ENCODE results near the gene NECTIN1.

NECTIN1 gene

DNA sequence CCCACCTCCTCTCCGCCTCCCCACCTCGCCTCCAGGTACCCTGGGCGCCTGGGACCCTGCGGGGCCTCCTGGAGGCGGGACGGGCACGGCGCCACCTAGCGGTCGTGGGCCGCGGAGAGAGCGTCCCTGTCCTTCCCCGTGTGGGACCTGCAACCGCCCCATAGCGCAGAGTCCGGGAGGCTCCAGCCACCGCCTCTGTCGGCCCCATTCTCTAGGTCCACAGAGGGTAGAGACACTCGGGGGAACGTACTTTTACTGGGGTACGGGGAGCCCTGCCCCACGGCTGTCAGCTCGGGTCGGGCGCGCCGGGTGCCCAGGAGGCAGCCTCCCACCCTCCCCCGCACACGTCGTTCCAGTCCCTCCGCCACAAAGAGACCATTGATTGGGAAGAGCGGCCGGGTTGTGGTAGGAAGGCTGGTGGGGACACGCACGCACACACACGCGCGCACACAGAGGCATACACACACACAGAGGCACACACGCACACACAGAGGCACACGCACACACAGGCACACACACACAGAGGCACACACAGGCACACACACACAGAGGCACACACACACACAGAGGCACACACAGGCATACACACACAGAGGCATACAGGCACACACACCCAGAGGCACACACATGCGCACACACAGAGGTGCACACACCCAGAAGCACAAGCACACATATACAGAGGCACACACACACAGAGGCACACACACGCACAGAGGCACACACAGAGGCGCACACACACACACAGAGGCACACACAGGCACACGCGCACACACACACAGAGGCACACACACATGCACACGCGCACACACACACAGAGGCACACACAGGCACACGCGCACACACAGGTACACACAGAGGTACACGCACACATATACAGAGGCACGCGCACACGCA lies 12.6 kb upstream of the NECTIN1 start:
- no peak overlapping the region for H3K4me3 ChIP-seq (ENCODE audit: control insufficient read depth, low read depth, low read length)
- no peak for DNase-seq (ENCODE audit: low read depth)
- TF ChIP-seq, protein P1, sequence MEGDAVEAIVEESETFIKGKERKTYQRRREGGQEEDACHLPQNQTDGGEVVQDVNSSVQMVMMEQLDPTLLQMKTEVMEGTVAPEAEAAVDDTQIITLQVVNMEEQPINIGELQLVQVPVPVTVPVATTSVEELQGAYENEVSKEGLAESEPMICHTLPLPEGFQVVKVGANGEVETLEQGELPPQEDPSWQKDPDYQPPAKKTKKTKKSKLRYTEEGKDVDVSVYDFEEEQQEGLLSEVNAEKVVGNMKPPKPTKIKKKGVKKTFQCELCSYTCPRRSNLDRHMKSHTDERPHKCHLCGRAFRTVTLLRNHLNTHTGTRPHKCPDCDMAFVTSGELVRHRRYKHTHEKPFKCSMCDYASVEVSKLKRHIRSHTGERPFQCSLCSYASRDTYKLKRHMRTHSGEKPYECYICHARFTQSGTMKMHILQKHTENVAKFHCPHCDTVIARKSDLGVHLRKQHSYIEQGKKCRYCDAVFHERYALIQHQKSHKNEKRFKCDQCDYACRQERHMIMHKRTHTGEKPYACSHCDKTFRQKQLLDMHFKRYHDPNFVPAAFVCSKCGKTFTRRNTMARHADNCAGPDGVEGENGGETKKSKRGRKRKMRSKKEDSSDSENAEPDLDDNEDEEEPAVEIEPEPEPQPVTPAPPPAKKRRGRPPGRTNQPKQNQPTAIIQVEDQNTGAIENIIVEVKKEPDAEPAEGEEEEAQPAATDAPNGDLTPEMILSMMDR (IDR thresholded peaks at IDR 0.05; ENCODE audit: control insufficient read depth, insufficient read depth, low read depth, low read length, missing control alignments), result peak; percentile 77

DNA sequence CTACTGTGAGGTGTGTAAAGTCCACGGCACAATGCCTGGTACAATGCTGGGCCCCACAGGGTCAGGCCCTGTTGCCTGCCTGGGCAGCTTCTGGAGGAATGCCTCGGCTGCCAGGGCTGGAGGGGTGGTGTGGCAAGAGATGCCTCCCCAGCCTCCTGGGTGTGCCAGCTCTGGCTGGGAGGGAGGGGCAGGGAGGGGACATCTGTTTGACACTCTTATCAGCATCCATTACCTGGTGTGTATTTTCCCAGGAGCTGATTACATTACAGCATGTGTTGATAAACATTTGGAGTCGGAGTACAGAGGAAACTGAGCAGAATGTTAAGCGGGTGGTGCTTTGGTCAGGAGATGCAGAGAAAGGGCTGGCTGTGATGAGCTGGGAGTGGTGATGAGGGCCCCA lies 11.0 kb upstream of the NECTIN1 start:
- H3K4me3 ChIP-seq (ENCODE audit: control insufficient read depth, low read depth, low read length), result no peak overlapping the region
- DNase-seq (ENCODE audit: low read depth), result no peak
- TF ChIP-seq, protein P1 (IDR thresholded peaks at IDR 0.05; ENCODE audit: control insufficient read depth, insufficient read depth, low read depth, low read length, missing control alignments), result no peak

DNA sequence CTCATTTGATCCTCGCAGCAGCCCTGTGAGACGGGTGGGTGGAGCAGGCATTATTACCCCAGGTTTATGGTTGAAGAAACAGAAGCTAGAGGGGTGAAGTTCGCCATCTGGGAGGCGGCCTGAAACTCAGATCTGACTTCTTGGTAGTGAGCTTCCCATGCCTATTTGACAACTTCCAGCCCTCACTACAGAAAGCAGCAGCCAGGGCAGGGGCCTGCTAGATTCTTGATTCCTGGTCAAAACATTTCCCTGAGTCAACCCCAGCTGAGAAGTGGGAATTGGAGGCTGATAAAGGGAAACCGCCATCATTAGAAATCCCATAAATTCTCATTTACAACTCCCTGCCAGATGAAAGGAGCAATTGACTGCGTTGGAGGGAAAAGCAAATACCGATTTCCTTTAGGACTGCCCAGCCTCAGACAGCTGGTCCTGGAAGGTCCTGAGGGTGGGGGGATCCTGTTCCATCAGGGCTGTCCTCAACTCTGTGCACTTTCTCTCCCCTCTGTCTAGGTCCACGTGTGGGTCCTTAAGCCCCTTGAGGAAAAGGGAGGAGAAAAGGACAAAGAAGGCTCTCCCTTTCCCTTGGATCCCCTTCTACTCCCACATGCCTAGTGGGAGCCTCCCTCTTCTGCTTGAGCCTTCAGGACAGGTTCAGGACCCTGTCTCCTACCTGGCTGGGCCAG lies 10.2 kb upstream of the NECTIN1 start:
- TF ChIP-seq, protein P1 (IDR thresholded peaks at IDR 0.05; ENCODE audit: control insufficient read depth, insufficient read depth, low read depth, low read length, missing control alignments), result no peak
- no peak for DNase-seq (ENCODE audit: low read depth)
- H3K4me3 ChIP-seq (ENCODE audit: control insufficient read depth, low read depth, low read length), result no peak overlapping the region

DNA sequence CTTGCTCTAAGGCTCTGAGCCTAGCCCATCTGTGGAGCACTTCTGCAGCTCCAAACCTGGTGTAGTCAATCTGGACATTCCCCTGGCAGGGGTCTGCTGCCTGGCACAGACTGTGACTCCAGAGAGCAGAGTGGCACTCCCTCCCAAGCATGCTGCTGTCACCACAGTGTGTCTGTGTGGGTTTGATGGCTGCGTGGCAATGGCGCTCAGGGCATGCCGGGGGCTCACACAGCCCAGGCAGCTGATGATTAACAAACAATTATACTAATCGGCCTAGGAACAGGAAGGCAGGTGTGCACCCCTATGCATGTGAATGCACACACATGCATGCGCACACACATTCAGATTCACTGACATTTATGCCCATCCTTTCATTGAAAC lies 9.0 kb upstream of the NECTIN1 start:
- no peak for DNase-seq (ENCODE audit: low read depth)
- TF ChIP-seq, protein P1 (IDR thresholded peaks at IDR 0.05; ENCODE audit: control insufficient read depth, insufficient read depth, low read depth, low read length, missing control alignments), result no peak

DNA sequence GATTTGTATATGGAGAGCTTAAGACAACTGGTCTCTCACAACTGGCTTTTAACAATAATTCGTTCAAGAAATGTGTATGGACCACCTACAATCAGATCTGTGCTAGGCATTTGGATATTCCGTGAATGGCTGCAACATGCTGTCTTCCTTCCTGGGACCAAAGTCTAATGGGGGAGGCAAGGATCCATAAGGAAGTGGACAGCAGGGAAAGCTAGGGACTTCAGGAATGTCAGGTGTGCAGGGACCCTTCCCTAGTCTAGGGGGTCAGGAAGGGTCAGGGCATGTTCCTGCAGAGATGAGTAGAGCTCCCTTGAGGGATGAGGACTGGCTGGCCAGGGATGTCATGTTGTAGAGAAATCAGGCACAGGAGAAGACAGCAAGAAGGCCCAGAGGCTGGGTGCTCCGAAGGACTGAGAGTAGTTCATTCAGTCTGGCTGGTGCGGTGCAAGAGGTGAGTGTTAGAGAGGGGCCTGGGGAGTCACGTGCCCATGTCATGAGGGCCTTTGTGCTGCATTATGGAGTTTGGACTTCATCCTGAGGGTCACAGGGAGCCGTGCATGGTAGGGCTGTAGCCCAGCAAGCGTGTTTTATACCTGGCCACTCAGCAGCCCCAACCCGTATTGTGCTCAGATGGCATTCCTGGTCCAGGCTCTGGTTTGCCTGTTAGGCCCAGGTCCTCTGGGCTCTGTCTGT lies 8.5 kb upstream of the NECTIN1 start:
- TF ChIP-seq, protein P1 (IDR thresholded peaks at IDR 0.05; ENCODE audit: control insufficient read depth, insufficient read depth, low read depth, low read length, missing control alignments), result no peak
- no peak overlapping the region for H3K4me3 ChIP-seq (ENCODE audit: control insufficient read depth, low read depth, low read length)
- DNase-seq (ENCODE audit: low read depth), result no peak

More for the DNA sequence above, 9.0 kb upstream of the NECTIN1 start:
- no peak overlapping the region for H3K4me3 ChIP-seq (ENCODE audit: control insufficient read depth, low read depth, low read length)

DNA sequence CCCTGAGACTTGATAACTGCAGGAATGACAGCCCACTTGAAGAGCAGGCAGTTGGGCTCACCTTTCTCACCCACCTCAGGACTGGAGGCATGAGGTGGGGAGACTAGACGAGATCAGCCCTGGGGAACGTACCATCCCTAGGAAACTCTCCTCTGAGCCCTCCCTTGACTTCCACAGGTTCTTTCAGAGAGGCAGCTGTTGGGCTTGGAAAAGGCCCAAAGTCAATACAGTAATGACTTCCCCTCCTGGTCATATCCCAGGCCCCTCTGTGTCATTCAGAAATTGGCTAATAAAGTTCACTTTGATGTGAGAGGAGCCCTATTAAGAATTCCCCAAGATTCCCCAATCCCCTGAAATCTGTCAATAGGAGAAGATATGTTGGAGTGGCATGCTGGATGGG lies 5.8 kb upstream of the NECTIN1 start:
- no peak overlapping the region for H3K4me3 ChIP-seq (ENCODE audit: control insufficient read depth, low read depth, low read length)
- TF ChIP-seq, protein P1 (IDR thresholded peaks at IDR 0.05; ENCODE audit: control insufficient read depth, insufficient read depth, low read depth, low read length, missing control alignments), result no peak
- DNase-seq (ENCODE audit: low read depth), result no peak

Data from AG09309 (cell line).